GM12878 (cell line): ENCODE data around the gene RETREG3. TPM values are rescaled to one million over a fixed set of nuclear protein-coding genes. Genes with fewer than 3 reads are reported as not detected.

Experiments
- ATF3 ChIP-seq: IDR thresholded peaks from 2 replicates; pipeline ENCODE4 v1.6.1; 2011; ENCODE audit warnings: low read depth, mild to moderate bottlenecking, low read length, moderate library complexity, borderline replicate concordance; ENCODE audit errors: extremely low read depth
- BMI1 ChIP-seq: fragments of 450-650 bp; IDR thresholded peaks from 2 replicates; pipeline ENCODE4 v1.6.1; 2016; ENCODE audit warnings: mild to moderate bottlenecking, moderate library complexity, borderline replicate concordance
- CBFB ChIP-seq: IDR thresholded peaks from 2 replicates; pipeline ENCODE4 v1.6.1; 2016; ENCODE audit warnings: antibody characterized with exemption, low read depth
- CHD1 ChIP-seq: IDR thresholded peaks from 2 replicates; pipeline ENCODE4 v1.6.1; 2012; ENCODE audit warnings: low read depth, low read length, improper control_type of control experiment
- HDAC2 ChIP-seq: fragments of 200-600 bp; sonication (generic); IDR thresholded peaks from 2 replicates; pipeline ENCODE4 v1.6.1; 2017
- HSF1 ChIP-seq: fragments of 150-350 bp; IDR thresholded peaks from 2 replicates; pipeline ENCODE4 v1.6.1; 2014; ENCODE audit warnings: mild to moderate bottlenecking, low read depth, low read length
- IRF4 ChIP-seq: IDR thresholded peaks from 2 replicates; pipeline ENCODE4 v1.6.1; 2011; ENCODE audit warnings: low read depth, low read length
- IRF5 ChIP-seq: fragments of 450-650 bp; IDR thresholded peaks from 2 replicates; pipeline ENCODE4 v1.6.1; 2017; ENCODE audit warnings: borderline replicate concordance
- KAT2A ChIP-seq: conservative IDR thresholded peaks from 2 replicates; pipeline ENCODE4 v1.6.1; 2011; ENCODE audit warnings: low read depth, low read length; ENCODE audit not compliant: control insufficient read depth
- RB1 ChIP-seq: fragments of 450-650 bp; formaldehyde crosslinking; IDR thresholded peaks from 2 replicates; pipeline ENCODE4 v1.6.1; 2017; ENCODE audit warnings: mild to moderate bottlenecking, borderline replicate concordance
- SIN3A ChIP-seq: IDR thresholded peaks from 2 replicates; pipeline ENCODE4 v1.6.1; 2012; ENCODE audit warnings: low read depth, low read length, improper control_type of control experiment
- SMAD1 ChIP-seq: fragments of 450-650 bp; IDR thresholded peaks from 2 replicates; pipeline ENCODE4 v1.6.1; 2018; ENCODE audit warnings: mild to moderate bottlenecking, low read depth; ENCODE audit not compliant: partially characterized antibody
- SMAD5 ChIP-seq: IDR thresholded peaks from 2 replicates; pipeline ENCODE4 v1.6.1; 2016; ENCODE audit warnings: antibody characterized with exemption, low read depth
- SP1 ChIP-seq: IDR thresholded peaks from one replicate; pipeline ENCODE4 v1.6.1; 2011; ENCODE audit warnings: low read depth, low read length
- TCF12 ChIP-seq: IDR thresholded peaks from 2 replicates; pipeline ENCODE4 v1.6.1; 2011; ENCODE audit warnings: low read depth, mild to moderate bottlenecking, low read length
- USF2 ChIP-seq: IDR thresholded peaks from 2 replicates; pipeline ENCODE4 v1.6.1; 2011; ENCODE audit warnings: low read depth, low read length, improper control_type of control experiment, borderline replicate concordance
- ZBTB33 ChIP-seq: fragments of 450-650 bp; IDR thresholded peaks from 2 replicates; pipeline ENCODE4 v1.6.1; 2017; ENCODE audit warnings: mild to moderate bottlenecking
- ZBTB40 ChIP-seq: fragments of 450-650 bp; IDR thresholded peaks from 2 replicates; pipeline ENCODE4 v1.6.1; 2016; ENCODE audit warnings: mild to moderate bottlenecking, moderate library complexity, borderline replicate concordance
- ZNF384 ChIP-seq: IDR thresholded peaks from 2 replicates; pipeline ENCODE4 v1.6.1; 2012; ENCODE audit warnings: low read depth, mild to moderate bottlenecking, low read length, improper control_type of control experiment, borderline replicate concordance
- ZZZ3 ChIP-seq: IDR thresholded peaks from 2 replicates; pipeline ENCODE4 v1.6.1; 2011; ENCODE audit warnings: low read depth; ENCODE audit not compliant: control insufficient read depth, insufficient read length
- polyA plus RNA-seq, 11 experiments: library from polyadenylated mRNA; depleted of rRNA in 4 of 11; unstranded in 6 of 11; stranded (reverse) in 5 of 11; fragments of >200 nt; fragmentation: Nextera tagmentation in 4 of 11; fragmentation: Illumina TruSeq in 1 of 11; extraction: Ambion mirVana in 4 of 11; extraction: Trizol in 1 of 11; gene quantifications; 1 replicate in 1 of 11; 2 replicates in 10 of 11; pipeline versions ENCODE4 v1.2.1 to v1.2.3, GENCODE V29; 2011 to 2016; ENCODE audit warnings: inconsistent platforms in 2 of 11, missing spikeins in 2 of 11, low read depth in 1 of 11
- total RNA-seq, 4 experiments: library from RNA; depleted of rRNA in 3 of 4; stranded (reverse); fragments of >200 nt in 3 of 4; fragmentation: Illumina TruSeq in 1 of 4; extraction: Trizol in 1 of 4; gene quantifications; 2 replicates each; pipeline versions ENCODE4 v1.2.1 to v1.2.3, GENCODE V29; 2013 to 2021

RETREG3 gene
- total and polyA plus RNA-seq, 10 of the 15 experiments (the other 5 are each of a cell fraction or from before 2014, with no cell fraction given): 7.0 to 50.6 (median 27.3) TPM

GRCh38 chr17:42609182-42609813 lies at the start of gene RETREG3, which contains the start of gene TUBG1 (continued):
- TF ChIP-seq HSF1 (no peak), IRF4 (no peak), KAT2A (no peak), RB1 (no peak; the same call in 1 of the 2 replicates), USF2 (no peak), SMAD5 (peak; percentile 66), ZBTB33 (no peak), HDAC2 (no peak), TCF12 (peak; percentile 24; the same call in 1 of the 2 replicates), SIN3A (peak; percentile 59; the same call in 1 of the 2 replicates), ZBTB40 (no peak), BMI1 (no peak), SMAD1 (no peak), ATF3 (no peak), SP1 (peak; percentile 72), CBFB (peak; percentile 33; the same call in 1 of the 2 replicates), IRF5 (0 out of 2 replicates have a peak, but pooled peaks have one; percentile 35), ZNF384 (no peak), CHD1 (no peak), ZZZ3 (no peak)
